ENCODE data around the gene RNASE7. TPM values are rescaled to one million over a fixed set of nuclear protein-coding genes. Genes with fewer than 3 reads are reported as not detected.
A peak's percentile ranks its signal among the peaks of the same experiment; 100 is the strongest.

Gene RNASE7
- total RNA-seq, 1 donor from 2014 or later = 12.1 TPM

DNA sequence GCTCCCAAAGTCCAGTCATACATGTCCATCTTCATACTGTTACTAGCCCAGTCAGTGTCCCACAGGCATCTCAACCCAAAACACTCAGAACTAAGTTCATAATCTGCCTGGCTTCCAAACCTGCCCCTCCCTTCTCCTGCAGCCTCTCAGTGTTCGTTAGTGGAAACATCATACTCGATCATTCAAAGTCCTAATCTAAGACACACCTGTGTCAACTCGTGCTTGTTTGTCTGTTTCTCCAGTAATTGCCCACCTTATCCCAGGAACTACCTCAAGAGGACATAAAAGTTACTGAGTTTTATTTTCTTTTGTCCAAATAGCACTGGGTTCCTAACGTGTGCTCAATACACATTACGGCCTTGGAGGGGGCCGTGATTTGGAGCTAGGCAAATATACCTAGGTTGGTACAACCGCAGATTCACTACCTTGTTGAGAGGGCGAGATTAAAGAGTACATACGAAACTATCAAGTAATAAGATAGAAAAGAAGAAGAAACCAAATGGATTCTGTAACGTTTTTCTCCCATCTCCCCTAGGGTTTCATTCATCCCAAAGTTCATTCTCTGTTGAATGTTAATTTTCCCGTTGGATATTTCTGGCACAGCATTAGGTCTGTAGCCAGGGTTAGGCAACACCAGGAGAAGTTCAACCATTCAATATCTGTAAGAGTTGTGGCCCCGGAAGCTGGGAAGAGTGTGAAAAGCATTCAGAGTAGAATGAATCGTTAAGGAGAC lies 18.6 kb downstream of the RNASE7 start:
- TF ChIP-seq, protein P1, sequence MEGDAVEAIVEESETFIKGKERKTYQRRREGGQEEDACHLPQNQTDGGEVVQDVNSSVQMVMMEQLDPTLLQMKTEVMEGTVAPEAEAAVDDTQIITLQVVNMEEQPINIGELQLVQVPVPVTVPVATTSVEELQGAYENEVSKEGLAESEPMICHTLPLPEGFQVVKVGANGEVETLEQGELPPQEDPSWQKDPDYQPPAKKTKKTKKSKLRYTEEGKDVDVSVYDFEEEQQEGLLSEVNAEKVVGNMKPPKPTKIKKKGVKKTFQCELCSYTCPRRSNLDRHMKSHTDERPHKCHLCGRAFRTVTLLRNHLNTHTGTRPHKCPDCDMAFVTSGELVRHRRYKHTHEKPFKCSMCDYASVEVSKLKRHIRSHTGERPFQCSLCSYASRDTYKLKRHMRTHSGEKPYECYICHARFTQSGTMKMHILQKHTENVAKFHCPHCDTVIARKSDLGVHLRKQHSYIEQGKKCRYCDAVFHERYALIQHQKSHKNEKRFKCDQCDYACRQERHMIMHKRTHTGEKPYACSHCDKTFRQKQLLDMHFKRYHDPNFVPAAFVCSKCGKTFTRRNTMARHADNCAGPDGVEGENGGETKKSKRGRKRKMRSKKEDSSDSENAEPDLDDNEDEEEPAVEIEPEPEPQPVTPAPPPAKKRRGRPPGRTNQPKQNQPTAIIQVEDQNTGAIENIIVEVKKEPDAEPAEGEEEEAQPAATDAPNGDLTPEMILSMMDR (IDR thresholded peaks at IDR 0.05; ENCODE audit: insufficient read depth, low read length, severe bottlenecking) = no peak
- DNase-seq (ENCODE audit: low read depth) (no peak), FAIRE-seq (no peak)
- Histone ChIP-seq H3K4me3 (ENCODE audit: low read depth, low read length) (no peak overlapping the region), H3K36me3 (ENCODE audit: control insufficient read depth, insufficient read depth, low read length) (no peaks in the 10 kb centered on the region), H3K27me3 (ENCODE audit: control insufficient read depth, insufficient read depth, low read length) (no peaks in the 10 kb centered on the region)

DNA sequence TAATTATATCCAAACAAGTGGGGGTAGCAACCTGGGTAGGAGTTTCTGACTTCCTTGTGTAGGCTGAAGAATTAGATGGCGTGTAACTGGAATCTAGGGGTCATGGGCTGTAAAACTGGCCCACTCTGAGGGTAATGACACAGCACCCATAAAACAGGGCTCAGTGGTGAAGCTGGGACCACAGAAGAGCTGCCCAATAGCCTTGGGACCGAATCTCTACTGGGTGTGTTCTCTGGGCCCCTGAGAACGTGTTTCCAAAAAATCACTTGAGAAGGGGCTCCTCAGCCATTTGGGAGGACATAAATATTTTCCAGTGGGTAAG lies 19.1 kb downstream of the RNASE7 start:
- H3K36me3 ChIP-seq (ENCODE audit: control insufficient read depth, insufficient read depth, low read length) = no peaks in the 10 kb centered on the region
- H3K4me3 ChIP-seq (ENCODE audit: low read depth, low read length) = no peak overlapping the region
- no peaks in the 10 kb centered on the region for H3K27me3 ChIP-seq (ENCODE audit: control insufficient read depth, insufficient read depth, low read length)
- FAIRE-seq = no peak
- DNase-seq (ENCODE audit: low read depth) = no peak
- TF ChIP-seq, protein P1 (IDR thresholded peaks at IDR 0.05; ENCODE audit: insufficient read depth, low read length, severe bottlenecking) = no peak

DNA sequence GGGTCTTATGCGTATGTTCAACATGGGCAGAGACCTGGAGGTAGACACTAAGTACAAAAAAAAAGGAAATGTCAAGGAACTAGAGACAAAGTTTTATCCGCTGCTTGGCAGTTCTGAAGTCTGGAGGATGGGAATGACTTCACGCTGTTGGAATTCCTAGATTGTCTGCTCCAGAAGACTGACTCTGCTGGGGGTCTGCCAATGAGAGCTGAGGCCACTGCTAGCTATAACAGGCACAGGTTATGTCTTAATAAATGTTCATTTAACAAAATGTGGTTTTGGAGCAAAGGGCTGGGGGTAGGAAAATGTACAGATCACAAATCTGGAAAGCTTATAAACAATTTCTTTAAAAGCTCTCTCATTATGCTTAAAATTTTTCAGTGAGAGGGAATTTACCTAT lies 21.3 kb downstream of the RNASE7 start:
- no peak for DNase-seq (ENCODE audit: low read depth)
- Histone ChIP-seq H3K36me3 (ENCODE audit: control insufficient read depth, insufficient read depth, low read length) (no peaks in the 10 kb centered on the region), H3K27me3 (ENCODE audit: control insufficient read depth, insufficient read depth, low read length) (no peaks in the 10 kb centered on the region), H3K4me3 (ENCODE audit: low read depth, low read length) (no peak overlapping the region)
- TF ChIP-seq, protein P1 (IDR thresholded peaks at IDR 0.05; ENCODE audit: insufficient read depth, low read length, severe bottlenecking) = no peak
- FAIRE-seq = no peak

DNA sequence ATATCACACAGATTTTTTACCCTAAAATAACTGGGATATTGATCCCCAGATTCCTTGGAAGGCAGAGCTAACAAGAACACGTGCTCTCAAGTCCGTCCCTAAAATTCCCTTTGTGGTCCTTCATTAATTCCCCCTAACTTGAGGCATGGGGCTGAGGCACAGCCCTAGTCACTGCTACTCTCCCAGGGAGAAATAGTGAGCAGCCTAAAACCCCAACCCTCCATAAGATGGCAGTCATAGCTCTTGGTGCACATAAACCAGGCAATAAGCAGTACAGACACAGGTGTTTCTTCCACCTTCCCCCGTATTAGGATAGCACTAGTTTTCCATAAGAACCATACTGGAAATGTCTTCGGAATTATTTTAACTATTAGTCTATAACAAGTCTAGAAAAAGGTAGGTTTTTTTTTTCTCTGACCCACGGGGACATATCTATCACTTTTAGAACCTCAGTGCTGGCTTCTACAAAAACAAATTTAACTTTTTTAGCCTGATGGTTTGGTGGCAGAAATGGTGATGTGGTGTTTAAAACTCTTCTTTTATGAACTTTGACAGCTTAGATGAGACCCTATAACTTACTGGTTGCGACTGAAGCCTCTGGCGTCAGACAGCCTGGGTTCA lies 24.8 kb downstream of the RNASE7 start:
- TF ChIP-seq, protein P1 (IDR thresholded peaks at IDR 0.05; ENCODE audit: insufficient read depth, low read length, severe bottlenecking) = peak; percentile 38
- DNase-seq (ENCODE audit: low read depth) (peak; percentile 33), FAIRE-seq (no peak)

DNA sequence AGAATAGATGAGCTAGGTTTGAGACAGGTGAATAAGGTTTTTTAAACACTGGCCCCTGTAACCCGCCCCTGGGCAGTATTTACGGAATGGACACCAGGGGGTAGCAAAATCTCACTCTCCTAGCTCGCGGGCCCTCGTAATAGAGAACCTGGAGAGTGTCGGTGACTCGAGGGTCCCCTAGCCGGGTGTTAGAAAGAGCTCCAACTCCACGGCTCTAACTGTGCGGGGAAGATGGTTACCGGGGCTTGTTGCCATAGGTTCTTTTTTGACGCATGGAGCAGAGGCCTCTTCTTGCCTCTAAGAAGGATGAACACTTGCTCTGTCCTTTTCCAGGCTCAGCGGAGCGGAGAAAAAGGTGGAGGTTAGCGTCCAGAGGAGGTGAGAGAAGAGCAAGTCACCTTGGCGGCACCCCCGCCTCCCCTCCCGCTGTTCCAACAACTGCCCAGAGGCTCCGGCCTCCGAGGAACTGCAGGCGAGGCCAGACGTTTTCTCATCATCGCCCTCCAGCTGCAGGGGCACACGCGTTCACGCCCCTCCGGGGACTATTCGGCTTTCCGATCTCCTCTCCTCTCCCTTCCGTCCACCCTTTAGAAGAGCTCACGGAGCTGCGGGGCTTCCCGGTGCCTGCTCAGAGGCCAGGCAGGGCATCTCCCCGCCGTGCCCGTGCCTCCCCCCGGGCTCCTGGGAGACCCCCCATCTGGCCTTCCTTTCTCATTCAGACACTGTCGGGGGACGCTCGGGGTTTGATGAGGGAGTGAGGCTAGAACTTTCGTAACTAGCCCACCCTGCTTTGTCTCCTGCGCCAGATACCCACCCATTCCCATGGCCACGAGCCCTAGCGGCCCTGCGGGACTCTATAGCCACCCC lies 26.6 kb downstream of the RNASE7 start:
- no peak overlapping the region for H3K4me3 ChIP-seq (ENCODE audit: low read depth, low read length)
- FAIRE-seq = no peak
- peaks cover 5% of the 10 kb centered on the region for H3K27me3 ChIP-seq (ENCODE audit: control insufficient read depth, insufficient read depth, low read length)
- peak; percentile 35 for DNase-seq (ENCODE audit: low read depth)
- H3K36me3 ChIP-seq (ENCODE audit: control insufficient read depth, insufficient read depth, low read length) = no peaks in the 10 kb centered on the region
- TF ChIP-seq, protein P1 (IDR thresholded peaks at IDR 0.05; ENCODE audit: insufficient read depth, low read length, severe bottlenecking) = peak; percentile 65

More for the DNA sequence above, 24.8 kb downstream of the RNASE7 start:
- Histone ChIP-seq H3K36me3 (ENCODE audit: control insufficient read depth, insufficient read depth, low read length) (no peaks in the 10 kb centered on the region), H3K27me3 (ENCODE audit: control insufficient read depth, insufficient read depth, low read length) (peaks cover 5% of the 10 kb centered on the region), H3K4me3 (ENCODE audit: low read depth, low read length) (no peak overlapping the region)

Measured in bronchial epithelial cell (primary cell).